HG02981 (cell line): Measurements from ENCODE around the gene SKIDA1.

Experiments used
- ATAC-seq: cut with Tn5 transposase; IDR thresholded peaks from one replicate; pipeline ENCODE4 v1.9.1; 2021; ENCODE audit warnings: mild to moderate bottlenecking, moderate library complexity; ENCODE audit not compliant: unreplicated experiment

SKIDA1 gene

GRCh38 chr10:21517134-21518031 is 8.1 kb downstream of the SKIDA1 start:
- ATAC-seq: peak; percentile 43

- peak; percentile 59 for ATAC-seq
Measured at GRCh38 chr10:21516242-21517131, 9.0 kb downstream of the SKIDA1 start.

DNA sequence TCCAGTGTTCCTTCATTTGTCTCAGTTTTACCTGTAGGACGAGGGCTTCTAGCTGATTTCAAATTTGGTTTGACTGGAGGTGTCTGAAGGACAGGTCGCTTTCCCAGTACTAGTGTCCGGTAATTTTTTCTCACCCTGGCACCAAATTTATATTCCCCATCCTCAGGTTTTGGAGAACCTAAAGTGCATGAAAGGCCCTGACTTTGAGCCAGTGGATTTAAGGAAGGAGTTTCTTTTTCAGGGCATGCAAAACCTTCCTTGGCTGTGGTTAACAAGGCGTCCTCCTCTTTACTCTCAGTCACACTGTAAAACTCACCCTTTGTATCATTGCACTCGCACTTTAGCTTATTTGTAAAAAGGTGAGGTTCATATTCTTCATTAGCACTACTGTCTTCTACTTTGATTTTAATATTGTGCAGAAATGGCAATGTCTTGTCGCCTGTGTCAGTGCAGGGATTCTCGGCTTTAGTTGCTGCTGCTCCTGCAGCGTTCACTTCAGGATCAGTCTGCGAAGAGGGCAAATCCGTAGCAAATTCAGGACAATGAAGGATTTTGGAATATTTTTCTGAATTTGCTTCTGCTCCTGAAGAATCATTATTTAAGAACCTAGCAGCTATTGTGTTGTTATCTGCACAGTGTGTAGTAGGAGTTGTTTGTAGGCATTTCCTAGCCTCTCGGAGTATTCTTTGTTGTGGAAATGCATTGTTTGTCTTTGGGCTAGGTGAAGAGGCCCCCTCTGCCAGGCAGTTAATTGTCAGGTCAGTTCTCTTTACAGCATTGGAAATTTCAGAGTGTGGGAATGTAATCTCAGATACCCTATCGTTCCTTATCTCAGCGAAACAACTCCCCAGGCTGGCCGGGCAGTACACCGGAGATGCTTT is 9.9 kb downstream of the SKIDA1 start:
- no peak for ATAC-seq

DNA sequence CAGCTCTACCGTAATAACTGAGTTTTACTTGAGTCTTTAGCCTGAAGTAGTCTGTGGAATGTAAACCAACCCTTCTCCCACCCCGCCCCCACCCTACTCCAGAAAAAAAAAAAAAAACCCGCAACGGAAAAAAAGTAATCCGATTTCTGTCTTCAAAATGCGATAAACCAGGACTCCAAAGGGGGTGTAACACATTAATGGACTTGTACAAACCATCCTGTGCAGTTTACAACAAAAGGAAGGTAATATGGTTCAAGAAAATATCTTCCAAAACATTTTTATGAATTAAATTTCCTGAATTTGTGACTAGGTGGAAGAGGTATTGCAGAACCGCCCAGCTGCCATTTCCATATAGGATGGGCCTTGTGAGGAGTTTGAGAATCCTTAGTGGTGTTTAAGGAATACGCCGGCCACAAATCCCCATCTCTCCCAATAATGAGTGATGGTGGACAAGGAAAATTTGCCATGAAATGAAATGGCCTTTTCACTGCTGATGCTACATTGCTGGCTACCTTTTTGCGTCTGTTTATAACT is 10.6 kb downstream of the SKIDA1 start:
- ATAC-seq: no peak

DNA sequence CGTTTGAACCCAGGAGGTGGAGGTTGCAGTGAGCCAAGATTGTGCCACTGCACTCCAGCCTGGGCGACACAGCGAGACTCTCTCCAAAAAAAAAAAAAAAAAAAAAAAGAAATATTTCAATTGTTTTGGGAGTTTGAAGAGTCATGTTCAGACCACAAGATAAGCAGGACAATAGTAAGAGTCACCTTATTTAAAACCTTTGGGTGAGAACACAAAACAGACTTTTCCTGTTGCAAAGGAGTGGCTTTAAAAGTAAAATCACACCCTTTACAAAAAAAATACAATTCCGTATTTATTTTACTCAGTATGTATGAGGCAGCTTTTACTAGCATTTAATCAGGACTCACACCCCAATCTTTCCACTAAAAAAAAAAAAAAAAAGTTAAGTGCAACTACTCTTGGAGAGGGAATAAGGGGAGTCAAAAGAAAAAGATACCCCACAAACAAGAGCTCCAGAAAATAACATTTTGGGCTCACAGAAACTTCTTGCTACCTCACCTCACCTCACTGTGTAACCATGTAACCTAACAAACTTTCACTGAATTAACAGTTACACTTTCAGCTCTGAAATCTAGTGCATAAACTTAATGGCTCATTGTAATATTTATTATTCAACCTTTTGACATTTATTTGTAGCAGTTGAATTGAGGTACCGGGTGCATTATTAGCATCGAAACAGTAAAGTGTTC is 11.2 kb downstream of the SKIDA1 start:
- ATAC-seq: no peak

DNA sequence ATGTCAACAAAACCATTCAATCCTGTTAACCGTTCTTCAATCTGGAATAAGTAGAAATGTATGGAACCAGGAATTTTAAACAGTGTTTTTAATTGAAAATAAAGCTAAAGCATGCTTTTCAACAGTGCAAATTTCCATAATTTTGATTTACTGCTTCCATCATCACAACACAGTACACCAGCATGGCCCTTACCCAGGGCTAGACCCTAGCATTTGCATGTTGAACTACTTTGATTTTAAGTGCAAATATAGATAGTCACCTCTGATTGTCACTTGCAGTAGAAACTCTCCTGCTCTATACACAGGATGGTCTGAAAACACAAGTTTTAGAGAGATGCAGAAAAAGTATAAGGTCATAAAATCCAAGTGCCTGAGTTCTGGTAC is 12.1 kb downstream of the SKIDA1 start:
- ATAC-seq: no peak

- no peak for ATAC-seq
Measured at GRCh38 chr10:21512573-21513404, 12.7 kb downstream of the SKIDA1 start.

GRCh38 chr10:21511946-21512572 is 13.4 kb downstream of the SKIDA1 start:
- no peak for ATAC-seq

DNA sequence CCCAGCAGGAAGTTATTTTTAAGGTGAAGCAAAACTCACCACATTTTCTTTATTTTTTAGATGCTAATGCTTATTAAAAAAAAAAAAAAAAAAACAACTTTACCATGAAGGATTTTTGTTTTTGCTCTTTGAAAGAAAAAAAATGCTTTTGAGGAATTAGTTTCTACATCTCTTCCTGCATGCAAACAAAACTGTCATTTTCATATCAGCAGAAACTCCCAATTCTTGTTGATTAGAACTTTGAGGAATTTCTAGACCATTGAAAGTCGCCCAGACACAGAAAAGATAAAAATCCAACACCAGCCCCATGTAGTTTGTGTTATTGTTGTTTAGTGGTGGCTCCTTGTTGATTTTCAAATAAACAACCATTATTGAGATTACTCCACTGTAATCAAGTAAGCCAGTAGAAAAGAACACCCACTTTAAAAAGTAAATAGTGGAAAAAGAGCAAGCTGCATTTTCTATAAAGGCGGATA is 14.3 kb downstream of the SKIDA1 start:
- ATAC-seq: no peak

- ATAC-seq: no peak
Measured at GRCh38 chr10:21510241-21511094, 15.0 kb downstream of the SKIDA1 start.

DNA sequence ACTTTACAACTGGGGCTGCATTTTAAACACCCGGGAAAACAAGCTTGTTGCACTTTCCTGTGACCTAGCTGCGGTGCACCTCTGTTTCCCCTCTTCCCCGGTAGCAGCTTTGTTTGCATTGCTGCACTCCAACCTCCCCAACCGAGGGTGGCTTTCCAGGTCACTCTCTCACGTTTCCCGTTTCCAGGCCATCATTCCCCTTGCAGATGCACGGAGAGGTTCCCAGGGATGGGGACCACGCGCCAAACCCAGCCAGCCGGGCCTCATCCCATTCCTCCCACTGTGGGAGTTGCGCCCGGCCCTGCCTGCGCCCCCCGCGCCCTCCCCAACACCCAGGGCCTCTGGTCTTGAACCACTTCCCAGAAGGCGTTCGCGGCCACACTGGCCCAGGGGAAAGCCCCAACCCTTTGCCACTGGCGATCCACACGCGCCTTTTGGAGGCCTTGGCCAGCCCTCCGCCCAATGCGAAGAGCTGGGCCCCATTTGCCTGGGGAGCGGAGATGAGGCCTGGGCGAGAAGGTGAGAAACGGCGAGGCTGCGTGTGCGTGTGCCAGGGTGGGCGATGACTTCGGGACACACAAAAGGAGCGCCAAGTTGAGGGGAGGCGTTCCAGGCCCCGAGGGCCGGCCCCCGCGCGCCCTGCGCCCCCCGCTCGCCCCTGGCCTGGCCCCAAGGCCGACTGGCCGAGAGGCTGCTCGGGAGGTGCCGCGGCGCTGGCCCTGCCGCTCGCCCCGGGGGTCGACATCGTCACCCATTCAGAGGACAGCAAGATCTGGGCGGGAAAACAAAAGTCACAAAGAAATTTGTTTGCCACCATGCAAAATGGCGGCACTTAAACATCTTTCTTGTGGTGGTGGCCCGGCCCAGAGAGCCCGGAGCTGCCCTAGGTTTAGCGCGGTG is 15.9 kb downstream of the SKIDA1 start:
- ATAC-seq: no peak

DNA sequence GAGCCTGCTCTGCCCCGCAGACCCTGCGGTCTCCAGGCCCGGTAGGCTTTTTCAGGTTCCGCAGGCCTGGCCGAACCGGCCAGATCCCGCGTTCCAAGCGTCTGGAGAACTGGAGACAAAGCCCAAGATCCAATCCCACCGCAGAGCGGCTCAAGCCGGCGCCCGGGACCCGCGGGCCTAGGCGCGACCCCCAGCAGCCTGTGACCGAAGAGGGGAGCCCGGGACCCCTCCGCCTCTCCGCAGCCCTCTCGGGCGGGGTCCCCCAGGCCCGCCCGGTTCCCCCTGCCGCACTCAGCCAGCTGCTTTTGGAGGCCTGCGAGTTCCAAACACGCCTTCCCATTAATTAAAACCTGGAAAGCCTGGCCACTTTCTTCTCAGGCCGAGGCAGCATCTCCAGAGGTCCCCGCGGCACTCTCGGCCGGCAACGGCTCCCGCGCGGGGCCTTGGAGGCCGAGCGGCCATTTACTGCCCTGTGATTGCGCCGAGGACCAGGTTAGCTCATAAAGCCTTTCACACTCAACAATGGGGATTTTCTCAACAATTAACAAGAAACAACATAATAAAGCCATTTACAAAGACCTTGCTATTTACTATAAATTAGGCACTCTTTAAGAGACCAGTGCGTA is 16.7 kb downstream of the SKIDA1 start:
- ATAC-seq: no peak

GRCh38 chr10:21507150-21507549 is 18.3 kb downstream of the SKIDA1 start:
- ATAC-seq: no peak

DNA sequence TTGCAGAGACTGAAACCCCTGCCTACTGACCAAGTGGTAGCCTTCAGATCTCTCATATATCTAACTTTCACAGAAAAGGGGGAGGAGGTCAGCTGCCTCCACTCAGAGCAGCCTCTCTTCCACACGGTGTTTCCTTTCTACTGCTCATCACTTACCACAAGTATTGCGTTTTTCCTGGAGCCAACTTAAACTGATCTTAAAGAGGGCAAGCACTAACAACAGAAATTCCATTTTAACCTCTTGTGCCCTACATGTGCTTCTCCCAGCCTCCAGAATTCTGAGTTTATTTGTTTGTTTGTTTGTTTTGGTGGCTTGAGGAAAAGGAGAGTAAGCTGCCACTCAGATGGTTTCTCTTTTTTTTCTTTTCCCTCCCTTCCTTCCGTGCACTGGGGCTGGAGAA is 19.1 kb downstream of the SKIDA1 start:
- no peak for ATAC-seq

DNA sequence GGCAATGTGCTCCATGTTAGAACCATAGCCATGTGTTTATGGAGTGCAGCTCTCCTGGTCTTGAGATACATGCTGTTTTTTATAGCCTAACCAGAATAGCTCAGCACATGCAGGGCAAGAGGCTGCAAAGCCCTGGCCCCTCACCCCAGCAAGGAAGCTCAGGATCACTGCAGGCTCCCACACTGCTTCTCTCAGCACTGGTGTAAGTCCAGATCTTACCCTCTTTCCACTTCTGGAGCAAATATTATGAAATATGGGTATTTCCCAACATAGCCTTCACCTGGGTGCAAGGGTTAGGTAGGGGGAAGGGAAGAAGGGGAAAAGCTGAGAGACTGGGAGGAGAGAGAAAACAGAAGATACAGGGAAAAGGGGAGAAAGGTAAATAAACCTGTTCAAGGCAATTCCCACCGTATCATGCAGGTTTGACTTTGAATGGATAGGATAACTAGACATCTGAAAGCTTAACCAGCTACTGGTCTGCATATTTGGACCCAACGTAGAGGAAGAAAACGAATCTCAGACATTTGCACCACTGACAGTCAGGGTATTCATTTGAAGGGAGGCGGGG is 19.7 kb downstream of the SKIDA1 start:
- ATAC-seq: no peak

- ATAC-seq: no peak
Measured at GRCh38 chr10:21503542-21503941, 21.9 kb downstream of the SKIDA1 start.
